ENCODE data around the gene EPN1.

DNA sequence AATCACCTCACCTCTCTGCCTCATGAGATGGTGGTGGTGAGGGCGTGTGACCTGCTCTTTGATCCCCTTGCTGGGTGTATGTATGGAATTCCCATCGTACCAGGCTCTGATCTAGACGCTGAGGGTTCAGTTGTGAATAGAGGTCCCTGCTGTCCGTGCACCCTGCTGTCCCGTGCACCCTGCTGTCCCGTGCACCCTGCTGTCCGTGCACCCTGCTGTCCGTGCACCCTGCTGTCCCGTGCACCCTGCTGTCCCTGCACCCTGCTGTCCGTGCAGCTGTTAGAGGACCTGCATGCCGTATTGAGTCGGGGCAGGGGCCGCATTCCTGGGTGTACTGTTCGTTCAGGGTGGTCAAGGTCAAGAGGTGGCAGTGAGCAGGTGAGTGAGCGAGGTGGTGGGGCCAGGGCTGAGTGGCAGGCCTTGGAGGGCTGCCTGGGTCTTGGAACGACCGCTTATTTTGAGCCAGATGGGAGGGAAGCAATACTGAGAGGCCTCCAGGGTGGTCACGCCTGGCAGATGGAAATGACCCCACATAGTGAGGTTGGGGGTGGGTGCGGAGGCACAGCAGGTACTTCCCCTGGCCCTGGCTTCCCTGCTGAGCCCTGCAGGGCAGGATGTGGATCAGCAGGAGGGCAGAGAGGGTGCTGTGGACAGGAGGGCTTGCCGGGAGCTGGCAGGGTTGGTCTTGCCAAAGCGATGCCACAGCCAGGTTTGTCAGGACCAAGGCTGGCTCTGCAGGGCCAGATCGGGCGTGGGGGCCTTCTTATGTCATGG lies 4.6 kb upstream of the EPN1 start:
- TF ChIP-seq, protein P1, sequence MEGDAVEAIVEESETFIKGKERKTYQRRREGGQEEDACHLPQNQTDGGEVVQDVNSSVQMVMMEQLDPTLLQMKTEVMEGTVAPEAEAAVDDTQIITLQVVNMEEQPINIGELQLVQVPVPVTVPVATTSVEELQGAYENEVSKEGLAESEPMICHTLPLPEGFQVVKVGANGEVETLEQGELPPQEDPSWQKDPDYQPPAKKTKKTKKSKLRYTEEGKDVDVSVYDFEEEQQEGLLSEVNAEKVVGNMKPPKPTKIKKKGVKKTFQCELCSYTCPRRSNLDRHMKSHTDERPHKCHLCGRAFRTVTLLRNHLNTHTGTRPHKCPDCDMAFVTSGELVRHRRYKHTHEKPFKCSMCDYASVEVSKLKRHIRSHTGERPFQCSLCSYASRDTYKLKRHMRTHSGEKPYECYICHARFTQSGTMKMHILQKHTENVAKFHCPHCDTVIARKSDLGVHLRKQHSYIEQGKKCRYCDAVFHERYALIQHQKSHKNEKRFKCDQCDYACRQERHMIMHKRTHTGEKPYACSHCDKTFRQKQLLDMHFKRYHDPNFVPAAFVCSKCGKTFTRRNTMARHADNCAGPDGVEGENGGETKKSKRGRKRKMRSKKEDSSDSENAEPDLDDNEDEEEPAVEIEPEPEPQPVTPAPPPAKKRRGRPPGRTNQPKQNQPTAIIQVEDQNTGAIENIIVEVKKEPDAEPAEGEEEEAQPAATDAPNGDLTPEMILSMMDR (IDR thresholded peaks at IDR 0.05): no peak
- no peak for TF ChIP-seq POLR2AphosphoS5 (IDR thresholded peaks at IDR 0.05)
